Hepatocyte (in vitro differentiated cells): ENCODE measurements around the gene ARSJ. TPM values are rescaled to one million over a fixed set of nuclear protein-coding genes. Genes with fewer than 3 reads are reported as not detected.

Experiments used
- DNase-seq: peaks from one replicate; pipeline ENCODE4 v3.0.0-alpha.2; 2016; ENCODE audit warnings: low spot score
- H2AFZ ChIP-seq: fragments of 200-600 bp; sonication (generic); 2 replicates; pipeline ENCODE4 v1.6.0; 2016; ENCODE audit warnings: antibody characterized with exemption, mild to moderate bottlenecking
- H3K27ac ChIP-seq: fragments of 200-600 bp; sonication (generic); 2 replicates; pipeline ENCODE4 v1.5.1; 2016; ENCODE audit warnings: mild to moderate bottlenecking
- H3K27me3 ChIP-seq: fragments of 200-600 bp; sonication (generic); 2 replicates; pipeline ENCODE4 v1.6.1; 2016
- H3K36me3 ChIP-seq: fragments of 200-600 bp; sonication (generic); replicated peaks from 2 replicates; pipeline ENCODE4 v1.5.1; 2016; ENCODE audit warnings: low read depth; ENCODE audit not compliant: insufficient read depth
- H3K4me1 ChIP-seq: fragments of 200-600 bp; sonication (generic); 2 replicates; pipeline ENCODE4 v1.5.1; 2016; ENCODE audit warnings: mild to moderate bottlenecking, moderate library complexity; ENCODE audit not compliant: insufficient read depth
- H3K4me2 ChIP-seq: fragments of 200-600 bp; sonication (generic); 2 replicates; pipeline ENCODE4 v1.6.0; 2016
- H3K4me3 ChIP-seq: fragments of 200-600 bp; sonication (generic); 2 replicates; pipeline ENCODE4 v1.5.1; 2016; ENCODE audit warnings: mild to moderate bottlenecking
- H3K79me2 ChIP-seq: fragments of 200-600 bp; sonication (generic); 2 replicates; pipeline ENCODE4 v1.6.0; 2017; ENCODE audit warnings: mild to moderate bottlenecking
- H3K9me2 ChIP-seq: fragments of 200-600 bp; sonication (generic); replicated peaks from 2 replicates; pipeline ENCODE4 v1.6.0; 2017; ENCODE audit warnings: mild to moderate bottlenecking; ENCODE audit not compliant: insufficient read depth
- H3K9me3 ChIP-seq: fragments of 200-600 bp; sonication (generic); 2 replicates; pipeline ENCODE4 v1.5.1; 2016; ENCODE audit warnings: low read depth, mild to moderate bottlenecking
- H4K20me1 ChIP-seq: fragments of 200-600 bp; sonication (generic); 2 replicates; pipeline ENCODE4 v1.6.0; 2016; ENCODE audit warnings: mild to moderate bottlenecking; ENCODE audit not compliant: insufficient read depth, poor library complexity, severe bottlenecking
- CTCF ChIP-seq: fragments of 200-600 bp; sonication (generic); IDR thresholded peaks from 2 replicates; pipeline ENCODE4 v1.5.1; 2016; ENCODE audit warnings: antibody characterized with exemption, mild to moderate bottlenecking; ENCODE audit not compliant: poor library complexity
- EZH2 ChIP-seq: fragments of 200-600 bp; sonication (generic); IDR thresholded peaks from 2 replicates; pipeline ENCODE4 v1.6.1; 2016; ENCODE audit warnings: antibody characterized with exemption, mild to moderate bottlenecking, borderline replicate concordance
- EZH2phosphoT487 ChIP-seq: fragments of 200-600 bp; sonication (generic); IDR thresholded peaks from one replicate; pipeline ENCODE4 v1.6.1; 2018; ENCODE audit warnings: antibody characterized with exemption, mild to moderate bottlenecking, low read depth, moderate library complexity; ENCODE audit not compliant: unreplicated experiment, severe bottlenecking
- WGBS: methylation state at CpG from one replicate; pipeline ENCODE4 v1.1.6; 2016; ENCODE audit warnings: low lambda C conversion rate; ENCODE audit errors: missing lambda C conversion rate; 5-methylcytosine and 5-hydroxymethylcytosine counted together
- polyA plus RNA-seq: library from polyadenylated mRNA; unstranded; fragments of >200 nt; fragmentation: Nextera tagmentation; extraction: Ambion mirVana; gene quantifications from 2 replicates; pipeline ENCODE4 v1.2.1, GENCODE V29; 2016
- total RNA-seq: library from RNA; depleted of rRNA; stranded (reverse); fragments of >200 nt; gene quantifications from 2 replicates; pipeline ENCODE4 v1.2.3, GENCODE V29; 2014

Gene ARSJ
- total and polyA plus RNA-seq, 2 experiments from 2014 or later = 7.6 to 13.8 TPM

- Histone ChIP-seq H3K4me3 (no peak overlapping the region), H3K4me1 (no peaks in the 10 kb centered on the region), H3K27me3 (no peaks in the 10 kb centered on the region), H2AFZ (no peak overlapping the region), H4K20me1 (no peaks in the 10 kb centered on the region), H3K9me2 (no peaks in the 10 kb centered on the region), H3K36me3 (no peaks in the 10 kb centered on the region), H3K27ac (no peak overlapping the region), H3K4me2 (no peak overlapping the region), H3K79me2 (no peaks in the 10 kb centered on the region), H3K9me3 (no peaks in the 10 kb centered on the region)
- DNase-seq = no peak
- TF ChIP-seq EZH2 (no peak), CTCF (no peak), EZH2phosphoT487 (no peak)
- 88% methylated on average over 3 of the region's 3 CpGs for WGBS
Measured at GRCh38 chr4:113990886-113991285, 11.4 kb upstream of the ARSJ start.

- H2AFZ ChIP-seq = no peak overlapping the region
- no peaks in the 10 kb centered on the region for H3K79me2 ChIP-seq
- H4K20me1 ChIP-seq = no peaks in the 10 kb centered on the region
- no peaks in the 10 kb centered on the region for H3K27me3 ChIP-seq
- H3K9me2 ChIP-seq = no peaks in the 10 kb centered on the region
- H3K9me3 ChIP-seq = no peaks in the 10 kb centered on the region
- no peak overlapping the region for H3K4me3 ChIP-seq
- WGBS = 64% methylated on average over 3 of the region's 3 CpGs
- H3K4me1 ChIP-seq = no peaks in the 10 kb centered on the region
- no peak for TF ChIP-seq EZH2
- H3K4me2 ChIP-seq = no peak overlapping the region
- DNase-seq = no peak
- H3K36me3 ChIP-seq = no peaks in the 10 kb centered on the region
- no peak overlapping the region for H3K27ac ChIP-seq
Measured at GRCh38 chr4:113987382-113987941, 8.0 kb upstream of the ARSJ start.

- peaks cover 2% of the 10 kb centered on the region for H3K27me3 ChIP-seq
- no peaks in the 10 kb centered on the region for H3K36me3 ChIP-seq
- H3K4me1 ChIP-seq = peaks cover 7% of the 10 kb centered on the region
- H3K27ac ChIP-seq = no peak overlapping the region
- TF ChIP-seq EZH2phosphoT487 = no peak
- TF ChIP-seq EZH2 = no peak
- no peak for TF ChIP-seq CTCF
- no peak for DNase-seq
- no peaks in the 10 kb centered on the region for H3K9me2 ChIP-seq
- H3K9me3 ChIP-seq = no peaks in the 10 kb centered on the region
- H2AFZ ChIP-seq = no peak overlapping the region
- 83% methylated on average over 4 of the region's 4 CpGs for WGBS
- H3K4me3 ChIP-seq = no peak overlapping the region
- H3K4me2 ChIP-seq = no peak overlapping the region
- no peaks in the 10 kb centered on the region for H4K20me1 ChIP-seq
- H3K79me2 ChIP-seq = peaks cover 27% of the 10 kb centered on the region
Measured at GRCh38 chr4:113982181-113982580, 2.7 kb upstream of the ARSJ start.

- H3K9me3 ChIP-seq = no peaks in the 10 kb centered on the region
- no peak overlapping the region for H3K27ac ChIP-seq
- no peak overlapping the region for H3K4me2 ChIP-seq
- H3K9me2 ChIP-seq = no peaks in the 10 kb centered on the region
- H3K79me2 ChIP-seq = peaks cover 32% of the 10 kb centered on the region
- 79% methylated on average over 2 of the region's 2 CpGs for WGBS
- no peak overlapping the region for H3K4me3 ChIP-seq
- TF ChIP-seq EZH2phosphoT487 (no peak), EZH2 (no peak), CTCF (no peak)
- DNase-seq = no peak
- H3K4me1 ChIP-seq = peaks cover 7% of the 10 kb centered on the region
- H2AFZ ChIP-seq = no peak overlapping the region
- no peaks in the 10 kb centered on the region for H4K20me1 ChIP-seq
- H3K36me3 ChIP-seq = no peaks in the 10 kb centered on the region
- H3K27me3 ChIP-seq = peaks cover 2% of the 10 kb centered on the region
Measured at GRCh38 chr4:113981591-113981990, 2.1 kb upstream of the ARSJ start.
